OCI-M2 (cell line): ENCODE results near the gene HELT.
"Not testable (repeated sequence)": the region's sequence is repeated elsewhere in the genome, so short reads cannot be mapped to it uniquely, and the experiment has no call there.

Experiments used
- DNase-seq: peaks from one replicate; lab custom pipeline; 2025; ENCODE audit not compliant: unreplicated experiment; lab: John Stamatoyannopoulos, UW

The HELT gene

GRCh38 chr4:185036019-185036418 is 17.7 kb downstream of the HELT start:
- DNase-seq: no peak

- DNase-seq: no peak
Observed at GRCh38 chr4:185036842-185037241, 18.6 kb downstream of the HELT start.

- peak; percentile 3 for DNase-seq
Observed at GRCh38 chr4:185039508-185040273, 21.4 kb downstream of the HELT start.

- no peak for DNase-seq
Observed at GRCh38 chr4:185040523-185040922, 22.2 kb downstream of the HELT start.

- not testable (repeated sequence) for DNase-seq
Observed at GRCh38 chr4:185050286-185050685, 32.0 kb downstream of the HELT start.

- not testable (repeated sequence) for DNase-seq
Observed at GRCh38 chr4:185051283-185051682, 33.0 kb downstream of the HELT start.

GRCh38 chr4:185053746-185054145 is 35.5 kb downstream of the HELT start:
- DNase-seq: no peak

- no peak for DNase-seq
Observed at GRCh38 chr4:185054272-185054671, 36.0 kb downstream of the HELT start.

- DNase-seq: no peak
Observed at GRCh38 chr4:185054886-185055285, 36.6 kb downstream of the HELT start.

GRCh38 chr4:185061610-185062009 is 43.3 kb downstream of the HELT start:
- DNase-seq: no peak

- DNase-seq: no peak
Observed at GRCh38 chr4:185062606-185063005, 44.3 kb downstream of the HELT start.

- no peak for DNase-seq
Observed at GRCh38 chr4:185066179-185066578, 47.9 kb downstream of the HELT start.

GRCh38 chr4:185068837-185069236 is 50.5 kb downstream of the HELT start:
- no peak for DNase-seq
